ENCODE measurements around the gene FHL1.

DNA sequence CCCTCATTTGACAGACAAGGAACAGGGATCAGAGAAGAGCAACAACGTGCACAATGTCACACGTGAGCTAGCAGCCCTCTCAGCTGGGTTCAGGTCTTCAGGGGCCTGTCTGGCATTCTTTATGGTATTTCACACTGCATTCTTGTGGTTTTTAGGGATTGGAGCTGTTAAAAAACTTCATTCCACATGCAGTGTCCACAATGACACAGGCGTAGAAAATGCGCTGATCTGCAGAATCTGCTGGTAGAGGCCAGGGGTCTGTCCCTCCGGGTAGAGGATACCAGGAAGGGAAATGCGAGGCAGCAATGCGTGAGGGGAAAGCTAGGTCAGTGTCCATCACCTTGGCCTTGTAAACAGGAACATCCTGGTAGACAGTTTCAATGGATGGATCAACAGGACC, 67.2 kb downstream of the FHL1 start:
- TF ChIP-seq EZH2 (IDR thresholded peaks at IDR 0.05; ENCODE audit: low read length, unreplicated experiment) (no peak), CTCF (conservative IDR thresholded peaks at IDR 0.05; ENCODE audit: low read depth, low read length) (no peak), EZH2phosphoT487 (IDR thresholded peaks at IDR 0.05; ENCODE audit: borderline replicate concordance, low read length) (no peak)

Data from PC-3 (cell line).